Adrenal gland (tissue), 12 donors: Measurements from ENCODE around the gene ANKRD44. TPM values are rescaled to one million over a fixed set of nuclear protein-coding genes. Genes with fewer than 3 reads are reported as not detected.
A peak's percentile ranks its signal among the peaks of the same experiment; 100 is the strongest.

Experiments used
- DNase-seq, 7 donors: peaks; one replicate each; pipeline ENCODE4 v3.0.0-alpha.2; 2019 to 2020
- H3K27ac ChIP-seq, 5 donors: fragments of 200-600 bp; sonication (generic) in 4 of 5; 1 replicate in 3 of 5; 2 replicates in 2 of 5; pipeline versions ENCODE4 v1.5.1 to v1.8.0; 2016 to 2020; ENCODE audit warnings: mild to moderate bottlenecking in 1 of 5
- H3K27me3 ChIP-seq: fragments of 200-600 bp; 2 replicates; pipeline ENCODE4 v1.8.0; 2021
- H3K36me3 ChIP-seq, 2 donors: fragments of 200-600 bp; replicated peaks in 1 of 2; 1 replicate in 1 of 2; 2 replicates in 1 of 2; pipeline versions ENCODE4 v1.5.1 to v1.8.0; 2018 to 2022
- H3K4me1 ChIP-seq, 2 donors: fragments of 200-600 bp; replicated peaks in 1 of 2; 1 replicate in 1 of 2; 2 replicates in 1 of 2; pipeline versions ENCODE4 v1.5.1 to v1.8.0; 2018 to 2021
- H3K4me3 ChIP-seq, 4 donors: fragments of 200-600 bp; sonication (generic) in 3 of 4; one replicate each; pipeline ENCODE4 v1.5.1; 2016 to 2018
- H3K9me3 ChIP-seq, 3 donors: fragments of 200-600 bp; sonication (generic) in 1 of 3; replicated peaks in 1 of 3; 1 replicate in 2 of 3; 2 replicates in 1 of 3; pipeline versions ENCODE4 v1.5.1 to v1.8.0; 2016 to 2021
- POLR2A ChIP-seq, 2 donors: fragments of 450-650 bp; IDR thresholded peaks; one replicate each; pipeline ENCODE4 v1.6.1; 2017; ENCODE audit warnings: antibody characterized with exemption in 2 of 2, mild to moderate bottlenecking in 2 of 2, moderate library complexity in 1 of 2
- WGBS, 4 donors: extraction: QIAGEN DNeasy Blood & Tissue Kit in 2 of 4; methylation state at CpG; one replicate each; pipeline versions ENCODE4 v1.1.5 to v1.1.7; 2013 to 2017; 5-methylcytosine and 5-hydroxymethylcytosine counted together
- intact Hi-C, 2 donors: fragments of 100-400 bp; cut with DNase I; formaldehyde crosslinking; loops; one replicate each; pipeline versions ENCODE4 v1.14.1 to v1.15.0; 2022 to 2023
- polyA plus RNA-seq, 3 donors: library from polyadenylated mRNA; stranded (reverse); fragments of 200-250 nt in 2 of 3; fragments of 350-450 nt in 1 of 3; fragmentation: Illumina TruSeq in 1 of 3; extraction: RNeasy Lipid Tissue Mini Kit (QIAGEN cat#74804) in 1 of 3; gene quantifications; one replicate each; pipeline ENCODE4 v1.2.3, GENCODE V29; 2013 to 2014
- total RNA-seq, 9 donors: library from RNA; depleted of rRNA in 4 of 9; stranded (reverse); fragments of >200 nt in 4 of 9; fragments of 120-200 nt in 1 of 9; fragmentation: NEBNext Ultra II Directional in 1 of 9; extraction: Animal tissue kit (Norgen Biotek cat#: 25700) in 1 of 9; gene quantifications; one replicate each; pipeline versions ENCODE4 v1.1.0 to v1.2.4, GENCODE V29; 2013 to 2023
- TF ChIP-seq, protein P1 (sequence below), 6 experiments: fragments of 450-650 bp in 4 of 6; fragments of 200-600 bp in 2 of 6; sonication (generic) in 1 of 6; IDR thresholded peaks; 1 replicate in 5 of 6; 2 replicates in 1 of 6; pipeline versions ENCODE4 v1.5.1 to v1.8.0; 2016 to 2021; ENCODE audit warnings: antibody characterized with exemption in 6 of 6, mild to moderate bottlenecking in 2 of 6, moderate library complexity in 1 of 6
- donor health status: healthy with polysubstance abuse.
- donor health status: Bipolar disorder and iron deficiency.
- donor health status: DM: yes; HTN: yes; CAD: no.
- donor health status: DM: no; HTN: no; CAD: no.
- donor health status: DM: no; HTN: no; CAD: no.
- donor health status: DM: yes; HTN: yes; CAD: no.

Gene ANKRD44
- total and polyA plus RNA-seq, 12 donors, result 3.8 to 40.2 (median 21.3) TPM

DNA sequence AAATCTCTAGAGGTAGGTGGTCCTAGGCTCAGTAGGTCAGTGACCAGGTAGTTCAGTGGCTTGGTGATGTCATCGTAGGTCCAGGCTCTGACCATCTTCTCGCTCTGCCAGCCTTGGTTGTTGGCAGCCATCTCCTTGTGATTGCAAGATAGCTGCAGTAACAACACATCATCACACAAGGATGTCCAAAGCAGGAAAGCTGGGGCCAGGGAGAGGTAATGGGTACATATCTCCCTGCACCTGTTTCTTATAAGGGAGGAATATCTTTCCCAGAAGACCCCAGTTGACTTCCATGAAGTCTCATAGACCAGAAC, 60.5 kb downstream of the ANKRD44 start:
- Histone ChIP-seq H3K27me3 (no peaks in the 10 kb centered on the region), H3K4me3 (no peak overlapping the region), H3K9me3 (no peaks in the 10 kb centered on the region), H3K27ac (no peak overlapping the region), H3K36me3 (no peaks in the 10 kb centered on the region), H3K4me1 (peaks cover 0 to 32% of the 10 kb centered on the region in 2 donors)
- intact Hi-C loops, result no loop called here
- no peak for DNase-seq
- WGBS, 4 donors, result 74 to 100% (median 99%) methylated on average over 2 of the region's 2 CpGs
- TF ChIP-seq POLR2A (IDR thresholded peaks at IDR 0.05), result no peak
- TF ChIP-seq, protein P1, sequence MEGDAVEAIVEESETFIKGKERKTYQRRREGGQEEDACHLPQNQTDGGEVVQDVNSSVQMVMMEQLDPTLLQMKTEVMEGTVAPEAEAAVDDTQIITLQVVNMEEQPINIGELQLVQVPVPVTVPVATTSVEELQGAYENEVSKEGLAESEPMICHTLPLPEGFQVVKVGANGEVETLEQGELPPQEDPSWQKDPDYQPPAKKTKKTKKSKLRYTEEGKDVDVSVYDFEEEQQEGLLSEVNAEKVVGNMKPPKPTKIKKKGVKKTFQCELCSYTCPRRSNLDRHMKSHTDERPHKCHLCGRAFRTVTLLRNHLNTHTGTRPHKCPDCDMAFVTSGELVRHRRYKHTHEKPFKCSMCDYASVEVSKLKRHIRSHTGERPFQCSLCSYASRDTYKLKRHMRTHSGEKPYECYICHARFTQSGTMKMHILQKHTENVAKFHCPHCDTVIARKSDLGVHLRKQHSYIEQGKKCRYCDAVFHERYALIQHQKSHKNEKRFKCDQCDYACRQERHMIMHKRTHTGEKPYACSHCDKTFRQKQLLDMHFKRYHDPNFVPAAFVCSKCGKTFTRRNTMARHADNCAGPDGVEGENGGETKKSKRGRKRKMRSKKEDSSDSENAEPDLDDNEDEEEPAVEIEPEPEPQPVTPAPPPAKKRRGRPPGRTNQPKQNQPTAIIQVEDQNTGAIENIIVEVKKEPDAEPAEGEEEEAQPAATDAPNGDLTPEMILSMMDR (IDR thresholded peaks at IDR 0.05), result no peak

DNA sequence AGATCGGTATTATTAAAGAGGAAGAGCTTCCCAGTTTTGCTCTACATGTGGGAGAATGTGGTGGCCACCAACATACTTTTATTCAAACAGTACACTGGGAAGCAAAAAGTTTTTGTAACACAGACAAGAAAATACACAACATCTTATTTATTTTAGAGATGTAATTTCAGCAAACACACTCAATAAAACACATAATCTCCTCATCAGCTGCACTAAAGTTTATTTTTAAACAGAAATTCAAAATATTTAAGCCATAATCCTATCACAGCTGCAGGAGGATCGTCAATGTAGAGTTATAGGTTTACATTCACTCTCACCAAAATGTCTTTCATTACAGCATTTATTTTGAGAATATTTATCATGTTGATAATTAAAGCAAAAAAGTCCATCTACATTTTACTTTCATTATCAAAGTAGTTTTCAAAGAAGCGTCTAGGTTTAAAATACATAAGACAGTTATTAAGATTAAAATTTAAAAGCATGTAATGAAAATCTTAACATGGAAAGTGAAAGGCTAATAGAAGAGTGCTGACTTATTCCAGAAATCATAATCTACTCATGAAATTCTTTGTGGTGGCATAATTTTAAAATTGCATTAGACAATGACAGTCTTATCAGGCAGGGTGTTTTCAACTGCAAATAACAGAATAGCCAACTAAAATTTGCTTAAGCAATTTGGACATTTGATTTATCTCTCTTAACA, 61.0 kb downstream of the ANKRD44 start:
- H3K4me1 ChIP-seq, result peaks cover 0 to 27% of the 10 kb centered on the region in 2 donors

DNA sequence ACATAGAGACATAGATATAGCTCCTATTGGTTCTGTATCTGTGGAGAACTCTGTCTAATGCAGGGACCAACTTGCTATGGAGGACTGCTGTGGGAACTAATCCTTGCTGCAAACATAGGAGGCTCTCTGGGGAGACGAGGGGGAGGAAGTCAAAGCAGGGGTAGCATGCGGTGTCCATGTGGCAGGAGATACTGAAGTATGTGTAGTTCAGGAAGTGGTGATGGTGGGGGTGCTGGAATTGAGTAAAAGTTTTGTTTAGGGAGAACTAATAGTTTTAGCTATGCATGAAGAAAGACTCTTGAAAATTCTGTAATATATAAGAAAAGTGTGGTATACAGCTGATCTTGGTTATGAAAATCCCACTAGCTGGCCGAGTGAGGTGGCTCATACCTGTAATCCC, 62.0 kb downstream of the ANKRD44 start:
- 72 to 90% (median 81%) methylated on average over 3 of the region's 3 CpGs for WGBS, 4 donors
- no peak overlapping the region for H3K27ac ChIP-seq
- intact Hi-C loops, result no loop called here

More for the DNA sequence above, 61.0 kb downstream of the ANKRD44 start:
- no peaks in the 10 kb centered on the region for H3K27me3 ChIP-seq
- H3K27ac ChIP-seq, result no peak overlapping the region
- DNase-seq, result no peak
- no peak for TF ChIP-seq POLR2A (IDR thresholded peaks at IDR 0.05)
- TF ChIP-seq, protein P1 (IDR thresholded peaks at IDR 0.05), result no peak
- no peak overlapping the region for H3K4me3 ChIP-seq
- intact Hi-C loops, result no loop called here
- no peaks in the 10 kb centered on the region for H3K36me3 ChIP-seq
- WGBS, 4 donors, result 75 to 86% (median 83%) methylated on average over 3 of the region's 3 CpGs
- H3K9me3 ChIP-seq, result no peaks in the 10 kb centered on the region

DNA sequence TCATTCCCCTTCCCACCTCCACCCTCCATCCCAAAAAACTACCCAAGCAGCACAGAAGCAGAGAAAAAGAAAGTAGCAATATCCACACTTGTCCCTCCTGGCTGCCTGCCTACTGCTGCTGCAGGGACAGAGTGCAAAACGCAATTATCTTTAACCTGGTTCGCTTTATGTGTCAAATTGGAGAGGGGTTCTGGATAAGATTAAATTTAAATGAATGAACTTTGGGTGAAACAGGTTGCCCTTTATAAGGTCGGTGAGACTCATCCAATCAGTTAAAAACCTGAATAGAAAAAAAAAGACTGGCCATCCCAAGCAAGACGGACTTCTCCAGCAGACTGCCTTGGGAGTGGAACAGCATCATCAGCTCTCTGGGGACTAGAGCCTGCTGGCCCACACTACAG, 62.6 kb downstream of the ANKRD44 start:
- H3K4me1 ChIP-seq, result peaks cover 0 to 26% of the 10 kb centered on the region in 2 donors
- no peaks in the 10 kb centered on the region for H3K36me3 ChIP-seq
- H3K27me3 ChIP-seq, result no peaks in the 10 kb centered on the region
- intact Hi-C loops, result no loop called here
- no peak overlapping the region for H3K27ac ChIP-seq
- H3K9me3 ChIP-seq, result no peaks in the 10 kb centered on the region
- 86 to 92% (median 90%) methylated on average over 4 of the region's 4 CpGs for WGBS, 4 donors
- TF ChIP-seq, protein P1 (IDR thresholded peaks at IDR 0.05), result no peak
- no peak for TF ChIP-seq POLR2A (IDR thresholded peaks at IDR 0.05)
- DNase-seq, result peak in 1 of 7 donors; percentile 55
- H3K4me3 ChIP-seq, result no peak overlapping the region

More for the DNA sequence above, 62.0 kb downstream of the ANKRD44 start:
- peaks cover 0 to 26% of the 10 kb centered on the region in 2 donors for H3K4me1 ChIP-seq
- H3K4me3 ChIP-seq, result no peak overlapping the region
- H3K27me3 ChIP-seq, result no peaks in the 10 kb centered on the region
- H3K36me3 ChIP-seq, result no peaks in the 10 kb centered on the region
- no peaks in the 10 kb centered on the region for H3K9me3 ChIP-seq
- TF ChIP-seq, protein P1 (IDR thresholded peaks at IDR 0.05), result no peak
- TF ChIP-seq POLR2A (IDR thresholded peaks at IDR 0.05), result no peak
- DNase-seq, result peak in 2 of 7 donors; percentile 29
